HCT116 (cell line): Measurements from ENCODE around the gene ANO4. TPM values are rescaled to one million over a fixed set of nuclear protein-coding genes. Genes with fewer than 3 reads are reported as not detected.

ENCODE experiments used
- ATAC-seq: fragments of 200-7000 bp; cut with Tn5 transposase; 2 replicates; pipeline ENCODE4 v1.9.1; 2020; ENCODE audit warnings: mild to moderate bottlenecking, moderate library complexity
- BruUV-seq: library from RNA; stranded (reverse); fragments of 400-500 nt; replicated peaks from 2 replicates; lab custom pipeline; 2021; lab: Mats Ljungman, UMichigan
- CTCF ChIA-PET: fragments of 300-600 bp; sonication (Branson Sonifier 250); formaldehyde crosslinking; loops from one replicate; lab custom pipeline; 2021; ENCODE audit warnings: antibody characterized with exemption; lab: Charles Lee
- POLR2A ChIA-PET: fragments of 300-600, 350-600 bp; sonication (Branson Sonifier 250); formaldehyde crosslinking; loops from one replicate; lab custom pipeline; 2021; ENCODE audit warnings: antibody characterized with exemption; lab: Charles Lee
- RAD21 ChIA-PET, 2 experiments: fragments of 300-600 bp; sonication (Branson Sonifier 250); formaldehyde crosslinking; loops; one replicate each; lab custom pipeline; 2023; ENCODE audit warnings: low total read pairs in 2 of 2; ENCODE audit not compliant: uncharacterized antibody in 2 of 2, unreplicated experiment in 2 of 2, low non-redundant PET in 1 of 2; lab: Charles Lee
- DNase-seq: peaks from one replicate; pipeline ENCODE4 v3.0.0-alpha.2; 2010; ENCODE audit warnings: low read depth, low spot score
- H2AFZ ChIP-seq: fragments of 200-600 bp; shearing (Covaris generic), sonication (generic); 2 replicates; pipeline ENCODE4 v1.6.1; 2017; ENCODE audit warnings: low read depth, mixed run types, mixed read lengths, antibody characterized with exemption, low read length; ENCODE audit not compliant: poor library complexity, severe bottlenecking
- H3K27ac ChIP-seq: 2 replicates; pipeline ENCODE4 v1.5.1; 2012; ENCODE audit warnings: low read depth, low read length
- H3K27me3 ChIP-seq: fragments of 200-600 bp; sonication (generic); 2 replicates; pipeline ENCODE4 v1.6.1; 2016; ENCODE audit warnings: mixed run types, low read length, mixed read lengths; ENCODE audit not compliant: insufficient read depth
- H3K36me3 ChIP-seq, 2 experiments: fragments of 200-500 bp in 1 of 2; fragments of 200-600 bp in 1 of 2; sonication (Bioruptor generic) in 1 of 2; sonication (generic) in 1 of 2; 2 replicates each; pipeline versions ENCODE4 v1.5.1 to v1.6.1; 2014 to 2016; ENCODE audit warnings: low read length in 2 of 2, inconsistent platforms in 1 of 2, mixed read lengths in 1 of 2, mixed run types in 1 of 2; ENCODE audit not compliant: insufficient read depth in 2 of 2, control insufficient read depth in 1 of 2
- H3K4me1 ChIP-seq, 2 experiments: fragments of 200-600 bp in 1 of 2; sonication (generic) in 1 of 2; 2 replicates each; pipeline versions ENCODE4 v1.5.1 to v1.6.1; 2012 to 2017; ENCODE audit warnings: low read length in 2 of 2, inconsistent platforms in 1 of 2, mild to moderate bottlenecking in 1 of 2, mixed read lengths in 1 of 2, mixed run types in 1 of 2, moderate library complexity in 1 of 2; ENCODE audit not compliant: insufficient read depth in 2 of 2, control insufficient read depth in 1 of 2
- H3K4me2 ChIP-seq: fragments of 200-600 bp; sonication (generic); 2 replicates; pipeline ENCODE4 v1.6.1; 2017; ENCODE audit warnings: mixed run types, low read length, mixed read lengths
- H3K4me3 ChIP-seq, 2 experiments: fragments of 200-600 bp in 1 of 2; sonication (generic) in 1 of 2; replicated peaks in 1 of 2; 2 replicates each; pipeline ENCODE4 v1.5.1; 2011 to 2016; ENCODE audit warnings: low read length in 2 of 2, control low read depth in 1 of 2, low read depth in 1 of 2, mild to moderate bottlenecking in 1 of 2, mixed read lengths in 1 of 2, mixed run types in 1 of 2
- H3K79me2 ChIP-seq: fragments of 200-600 bp; sonication (generic); 2 replicates; pipeline ENCODE4 v1.6.1; 2017; ENCODE audit warnings: mild to moderate bottlenecking, mixed run types, low read length, moderate library complexity, mixed read lengths; ENCODE audit not compliant: insufficient read depth
- H3K9ac ChIP-seq: fragments of 200-600 bp; sonication (generic); 2 replicates; pipeline ENCODE4 v1.6.1; 2016; ENCODE audit warnings: low read length, mixed read lengths
- H3K9me2 ChIP-seq: fragments of 200-600 bp; sonication (generic), shearing (Covaris generic); 2 replicates; pipeline ENCODE4 v1.6.1; 2017; ENCODE audit warnings: mixed run types, mild to moderate bottlenecking, moderate library complexity; ENCODE audit not compliant: insufficient read depth
- H3K9me3 ChIP-seq, 2 experiments: fragments of 200-500 bp in 1 of 2; fragments of 200-600 bp in 1 of 2; sonication (Bioruptor generic) in 1 of 2; sonication (generic) in 1 of 2; 2 replicates each; pipeline ENCODE4 v1.6.1; 2014 to 2017; ENCODE audit warnings: low read length in 2 of 2, mixed read lengths in 2 of 2, inconsistent platforms in 1 of 2, low read depth in 1 of 2, mild to moderate bottlenecking in 1 of 2, mixed run types in 1 of 2, moderate library complexity in 1 of 2; ENCODE audit not compliant: control insufficient read depth in 1 of 2, insufficient read depth in 1 of 2
- H4K20me1 ChIP-seq: fragments of 200-600 bp; sonication (generic), shearing (Covaris generic); 2 replicates; pipeline ENCODE4 v1.6.1; 2017; ENCODE audit warnings: mixed run types, mild to moderate bottlenecking, moderate library complexity; ENCODE audit not compliant: insufficient read depth
- CBX3 ChIP-seq: IDR thresholded peaks from 2 replicates; pipeline ENCODE4 v1.6.1; 2012; ENCODE audit warnings: low read depth
- CEBPB ChIP-seq: IDR thresholded peaks from 2 replicates; pipeline ENCODE4 v1.6.1; 2012; ENCODE audit warnings: low read depth
- EGR1 ChIP-seq: IDR thresholded peaks from 2 replicates; pipeline ENCODE4 v1.6.1; 2012; ENCODE audit warnings: low read depth
- ELF1 ChIP-seq: IDR thresholded peaks from 2 replicates; pipeline ENCODE4 v1.6.1; 2012; ENCODE audit warnings: low read depth, borderline replicate concordance
- EZH2 ChIP-seq: fragments of 200-600 bp; sonication (generic); IDR thresholded peaks from 2 replicates; pipeline ENCODE4 v1.6.1; 2017; ENCODE audit warnings: antibody characterized with exemption, mixed run types
- FOSL1 ChIP-seq: IDR thresholded peaks from 2 replicates; pipeline ENCODE4 v1.6.1; 2012; ENCODE audit warnings: low read depth
- POLR2A ChIP-seq: IDR thresholded peaks from 2 replicates; pipeline ENCODE4 v1.7.0; 2011; ENCODE audit warnings: borderline replicate concordance; ENCODE audit not compliant: insufficient read depth, insufficient read length; ENCODE audit errors: extremely low read depth
- POLR2AphosphoS5 ChIP-seq: IDR thresholded peaks from 2 replicates; pipeline ENCODE4 v1.6.1; 2011; ENCODE audit warnings: mild to moderate bottlenecking, low read depth, low read length, moderate library complexity
- SIN3A ChIP-seq: IDR thresholded peaks from 2 replicates; pipeline ENCODE4 v1.6.1; 2012; ENCODE audit warnings: low read depth
- SRF ChIP-seq: IDR thresholded peaks from 2 replicates; pipeline ENCODE4 v1.6.1; 2012; ENCODE audit warnings: low read depth
- ZBTB33 ChIP-seq: IDR thresholded peaks from 2 replicates; pipeline ENCODE4 v1.6.1; 2011; ENCODE audit warnings: mild to moderate bottlenecking, low read length, moderate library complexity; ENCODE audit not compliant: insufficient replicate concordance; ENCODE audit errors: extremely low read depth
- ZNF274 ChIP-seq: fragments of 200-500 bp; sonication (Bioruptor generic); IDR thresholded peaks from 2 replicates; pipeline ENCODE4 v1.6.1; 2014; ENCODE audit warnings: mild to moderate bottlenecking, low read depth, low read length, inconsistent platforms
- intact Hi-C: fragments of 100-400 bp; cut with micrococcal nuclease; formaldehyde crosslinking; loops from 2 replicates; pipeline ENCODE4 v1.10.0; 2022
- total RNA-seq: library from RNA; stranded (reverse); gene quantifications from one replicate; pipeline ENCODE4 v1.2.1, GENCODE V29; 2021; ENCODE audit not compliant: unreplicated experiment

Gene ANO4
- total RNA-seq, 1 experiment from 2014 or later, result 1.7 TPM

DNA sequence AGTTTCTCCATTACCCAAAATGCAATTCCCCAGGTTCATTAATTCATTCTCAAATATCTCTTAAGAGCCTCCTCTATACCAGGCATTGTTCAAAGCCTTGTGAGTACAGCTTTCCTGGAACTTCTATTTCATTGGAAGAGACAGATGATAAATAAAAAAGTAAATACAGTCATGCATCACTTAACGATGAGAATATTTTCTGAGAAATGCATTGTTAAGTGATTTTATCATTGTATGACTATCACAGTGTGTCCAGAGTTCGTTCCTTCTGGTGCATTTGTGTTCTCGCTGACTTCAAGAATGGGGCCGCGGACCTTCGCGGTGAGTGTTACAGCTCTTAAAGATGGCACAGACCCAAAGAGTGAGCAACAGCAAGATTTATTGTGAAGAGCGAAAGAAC, 66.0 kb downstream of the ANO4 start:
- no peaks in the 10 kb centered on the region for H3K79me2 ChIP-seq
- H3K27ac ChIP-seq, result no peak overlapping the region
- no peaks in the 10 kb centered on the region for H3K9me2 ChIP-seq
- no peaks in the 10 kb centered on the region for H4K20me1 ChIP-seq
- no peak overlapping the region for H3K4me3 ChIP-seq
- intact Hi-C loops, result no loop called here
- BruUV-seq, result no TSS peak
- H3K9ac ChIP-seq, result no peak overlapping the region
- no peak overlapping the region for H3K4me2 ChIP-seq
- ChIA-PET POLR2A (no interaction called here), RAD21 (no interaction called here), CTCF (no interaction called here)
- ATAC-seq, result no peak
- DNase-seq, result no peak
- H3K4me1 ChIP-seq, result peaks cover 0 to 8% of the 10 kb centered on the region in 2 experiments; a peak in 2 of 4 replicates
- H3K36me3 ChIP-seq, result no peaks in the 10 kb centered on the region
- H3K9me3 ChIP-seq, result no peaks in the 10 kb centered on the region
- no peak overlapping the region for H2AFZ ChIP-seq
- TF ChIP-seq ZBTB33 (no peak), SRF (no peak), EGR1 (no peak), POLR2A (no peak), CBX3 (no peak), ZNF274 (no peak), SIN3A (no peak), POLR2AphosphoS5 (no peak), CEBPB (no peak)
- no peaks in the 10 kb centered on the region for H3K27me3 ChIP-seq

DNA sequence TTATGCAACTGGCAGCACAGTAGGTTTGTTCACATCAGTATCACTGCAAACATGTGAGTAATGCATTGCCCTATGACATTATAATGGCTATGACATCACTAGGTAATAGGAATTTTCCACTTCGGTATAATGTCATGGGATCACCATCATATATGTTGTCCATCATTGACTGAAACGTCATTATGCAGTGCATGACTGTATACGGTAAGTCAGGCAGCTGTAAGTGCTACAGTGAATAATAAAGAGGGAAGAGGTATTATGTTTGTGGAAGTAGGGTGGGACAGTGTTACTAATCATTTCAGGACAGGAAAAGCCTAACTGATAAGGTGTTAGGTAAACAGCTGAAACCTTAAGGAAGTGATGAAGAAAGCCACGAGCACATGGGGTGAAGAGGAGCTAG, 68.1 kb downstream of the ANO4 start:
- POLR2A ChIA-PET, result no interaction called here

More for the DNA sequence above, 68.1 kb downstream of the ANO4 start:
- no peak overlapping the region for H3K9ac ChIP-seq
- H3K4me1 ChIP-seq, result peaks cover 0 to 8% of the 10 kb centered on the region in 2 experiments; a peak in 2 of 4 replicates
- DNase-seq, result no peak
- intact Hi-C loops, result no loop called here
- H3K36me3 ChIP-seq, result no peaks in the 10 kb centered on the region
- no peaks in the 10 kb centered on the region for H4K20me1 ChIP-seq
- BruUV-seq, result no TSS peak
- no peaks in the 10 kb centered on the region for H3K9me3 ChIP-seq
- TF ChIP-seq EGR1 (no peak), ELF1 (no peak), SRF (no peak), EZH2 (no peak), FOSL1 (no peak)
- TF ChIP-seq, all 23 proteins: peak for 0
- H3K4me2 ChIP-seq, result no peak overlapping the region
- CTCF ChIA-PET, result interaction anchor here (0.9 kb wide), 1 partner anchor 15 kb away, joined by 3 read pairs; no protein-coding TSS in a partner anchor
- H3K27me3 ChIP-seq, result no peaks in the 10 kb centered on the region
- no peak for ATAC-seq
- RAD21 ChIA-PET, result no interaction called here
- H2AFZ ChIP-seq, result no peak overlapping the region
- no peak overlapping the region for H3K4me3 ChIP-seq
- no peaks in the 10 kb centered on the region for H3K9me2 ChIP-seq
- H3K27ac ChIP-seq, result no peak overlapping the region
- H3K79me2 ChIP-seq, result no peaks in the 10 kb centered on the region
